Osteoblast (primary cell): ENCODE measurements around the gene SLC6A19. TPM values are rescaled to one million over a fixed set of nuclear protein-coding genes. Genes with fewer than 3 reads are reported as not detected.

Experiments used
- DNase-seq: peaks from one replicate; pipeline ENCODE4 v3.0.0; 2011; ENCODE audit warnings: low spot score, mixed read lengths; ENCODE audit not compliant: insufficient read length; ENCODE audit errors: missing footprints
- H2AFZ ChIP-seq: 2 replicates; pipeline ENCODE4 v1.6.0; 2011; ENCODE audit warnings: mild to moderate bottlenecking, low read length
- H3K27ac ChIP-seq: 2 replicates; pipeline ENCODE4 v1.5.1; 2011; ENCODE audit warnings: mild to moderate bottlenecking, low read depth, low read length, moderate library complexity
- H3K27me3 ChIP-seq: 2 replicates; pipeline ENCODE4 v1.6.0; 2012; ENCODE audit warnings: mild to moderate bottlenecking, control low read depth, inconsistent platforms, low read length, moderate library complexity; ENCODE audit not compliant: insufficient read depth
- H3K36me3 ChIP-seq: 2 replicates; pipeline ENCODE4 v1.5.1; 2011; ENCODE audit warnings: mild to moderate bottlenecking, low read length, control low read depth, moderate library complexity; ENCODE audit not compliant: insufficient read depth
- H3K4me1 ChIP-seq: 2 replicates; pipeline ENCODE4 v1.5.1; 2011; ENCODE audit warnings: mild to moderate bottlenecking, low read length, control low read depth, moderate library complexity; ENCODE audit not compliant: insufficient read depth
- H3K4me2 ChIP-seq: 2 replicates; pipeline ENCODE4 v1.6.0; 2011; ENCODE audit warnings: mild to moderate bottlenecking, low read length; ENCODE audit not compliant: insufficient read depth
- H3K4me3 ChIP-seq: fragments of 200-600 bp; sonication (generic); 3 replicates; pipeline ENCODE4 v1.5.1; 2012; ENCODE audit warnings: mild to moderate bottlenecking, low read length, inconsistent platforms; ENCODE audit not compliant: insufficient read depth
- H3K79me2 ChIP-seq: 2 replicates; pipeline ENCODE4 v1.6.0; 2012; ENCODE audit warnings: mild to moderate bottlenecking, low read length, control low read depth, inconsistent platforms; ENCODE audit not compliant: insufficient read depth
- H3K9me3 ChIP-seq: 2 replicates; pipeline ENCODE4 v1.5.1; 2011; ENCODE audit warnings: low read depth, low read length, control low read depth
- H4K20me1 ChIP-seq: 2 replicates; pipeline ENCODE4 v1.6.0; 2012; ENCODE audit warnings: mild to moderate bottlenecking, low read length, control low read depth; ENCODE audit not compliant: insufficient read depth
- CTCF ChIP-seq: IDR thresholded peaks from 2 replicates; pipeline ENCODE4 v1.5.1; 2011; ENCODE audit warnings: mild to moderate bottlenecking, low read depth, low read length, moderate library complexity; ENCODE audit errors: extremely low read depth
- total RNA-seq: library from RNA; depleted of rRNA; stranded (reverse); fragments of >200 nt; gene quantifications from 2 replicates; pipeline ENCODE4 v1.2.3, GENCODE V29; 2012

SLC6A19 gene
- total RNA-seq, 1 donor: not detected

GRCh38 chr5:1241509-1242080, 40.2 kb downstream of the SLC6A19 start:
- DNase-seq: no peak
- Histone ChIP-seq H3K27me3 (no peaks in the 10 kb centered on the region), H3K36me3 (no peaks in the 10 kb centered on the region), H4K20me1 (no peaks in the 10 kb centered on the region), H3K4me2 (no peak overlapping the region), H3K9me3 (no peaks in the 10 kb centered on the region), H3K4me3 (no peak overlapping the region), H3K27ac (no peak overlapping the region), H3K4me1 (no peaks in the 10 kb centered on the region), H2AFZ (no peak overlapping the region), H3K79me2 (no peaks in the 10 kb centered on the region)
- no peak for TF ChIP-seq CTCF

GRCh38 chr5:1242733-1243486, 41.5 kb downstream of the SLC6A19 start:
- no peaks in the 10 kb centered on the region for H4K20me1 ChIP-seq
- H3K79me2 ChIP-seq: no peaks in the 10 kb centered on the region
- H3K36me3 ChIP-seq: no peaks in the 10 kb centered on the region
- no peak overlapping the region for H3K4me3 ChIP-seq
- no peak overlapping the region for H3K27ac ChIP-seq
- no peak for TF ChIP-seq CTCF
- H2AFZ ChIP-seq: no peak overlapping the region
- H3K27me3 ChIP-seq: no peaks in the 10 kb centered on the region
- H3K9me3 ChIP-seq: no peaks in the 10 kb centered on the region
- H3K4me1 ChIP-seq: no peaks in the 10 kb centered on the region
- DNase-seq: no peak
- H3K4me2 ChIP-seq: no peak overlapping the region

GRCh38 chr5:1243487-1244130, 42.2 kb downstream of the SLC6A19 start:
- DNase-seq: no peak
- H3K4me3 ChIP-seq: no peak overlapping the region
- H3K4me1 ChIP-seq: no peaks in the 10 kb centered on the region
- H3K27ac ChIP-seq: no peak overlapping the region
- no peaks in the 10 kb centered on the region for H3K27me3 ChIP-seq
- no peaks in the 10 kb centered on the region for H3K79me2 ChIP-seq
- no peak overlapping the region for H3K4me2 ChIP-seq
- no peaks in the 10 kb centered on the region for H3K9me3 ChIP-seq
- H2AFZ ChIP-seq: no peak overlapping the region
- no peaks in the 10 kb centered on the region for H3K36me3 ChIP-seq
- TF ChIP-seq CTCF: no peak
- no peaks in the 10 kb centered on the region for H4K20me1 ChIP-seq

- no peak for DNase-seq
- Histone ChIP-seq H3K36me3 (no peaks in the 10 kb centered on the region), H2AFZ (no peak overlapping the region), H3K27ac (no peak overlapping the region), H3K4me2 (no peak overlapping the region), H4K20me1 (no peaks in the 10 kb centered on the region), H3K27me3 (no peaks in the 10 kb centered on the region), H3K79me2 (no peaks in the 10 kb centered on the region), H3K9me3 (no peaks in the 10 kb centered on the region), H3K4me3 (no peak overlapping the region), H3K4me1 (no peaks in the 10 kb centered on the region)
- no peak for TF ChIP-seq CTCF
These were observed 42.9 kb downstream of the SLC6A19 start for GRCh38 chr5:1244255-1244654.
